22Rv1 (cell line): ENCODE results near the gene CEBPA.

Source experiments
- ZFX ChIP-seq: fragments of 450-650 bp; IDR thresholded peaks from 2 replicates; pipeline ENCODE4 v1.6.1; 2017; ENCODE audit warnings: antibody characterized with exemption, borderline replicate concordance
- TF ChIP-seq, protein P1 (sequence below): fragments of 450-650 bp; IDR thresholded peaks from 2 replicates; pipeline ENCODE4 v1.5.1; 2017; ENCODE audit warnings: mild to moderate bottlenecking

- TF ChIP-seq, protein P1, sequence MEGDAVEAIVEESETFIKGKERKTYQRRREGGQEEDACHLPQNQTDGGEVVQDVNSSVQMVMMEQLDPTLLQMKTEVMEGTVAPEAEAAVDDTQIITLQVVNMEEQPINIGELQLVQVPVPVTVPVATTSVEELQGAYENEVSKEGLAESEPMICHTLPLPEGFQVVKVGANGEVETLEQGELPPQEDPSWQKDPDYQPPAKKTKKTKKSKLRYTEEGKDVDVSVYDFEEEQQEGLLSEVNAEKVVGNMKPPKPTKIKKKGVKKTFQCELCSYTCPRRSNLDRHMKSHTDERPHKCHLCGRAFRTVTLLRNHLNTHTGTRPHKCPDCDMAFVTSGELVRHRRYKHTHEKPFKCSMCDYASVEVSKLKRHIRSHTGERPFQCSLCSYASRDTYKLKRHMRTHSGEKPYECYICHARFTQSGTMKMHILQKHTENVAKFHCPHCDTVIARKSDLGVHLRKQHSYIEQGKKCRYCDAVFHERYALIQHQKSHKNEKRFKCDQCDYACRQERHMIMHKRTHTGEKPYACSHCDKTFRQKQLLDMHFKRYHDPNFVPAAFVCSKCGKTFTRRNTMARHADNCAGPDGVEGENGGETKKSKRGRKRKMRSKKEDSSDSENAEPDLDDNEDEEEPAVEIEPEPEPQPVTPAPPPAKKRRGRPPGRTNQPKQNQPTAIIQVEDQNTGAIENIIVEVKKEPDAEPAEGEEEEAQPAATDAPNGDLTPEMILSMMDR, result no peak
- TF ChIP-seq ZFX, result no peak
Observed at GRCh38 chr19:33275933-33276619, 26.3 kb downstream of the CEBPA start.
